Measurements from ENCODE around the gene YIF1A. TPM values are rescaled to one million over a fixed set of nuclear protein-coding genes. Genes with fewer than 3 reads are reported as not detected.

Gene YIF1A
- total RNA-seq, 6 donors from 2014 or later: 25.1 to 107 (median 68.2) TPM

DNA sequence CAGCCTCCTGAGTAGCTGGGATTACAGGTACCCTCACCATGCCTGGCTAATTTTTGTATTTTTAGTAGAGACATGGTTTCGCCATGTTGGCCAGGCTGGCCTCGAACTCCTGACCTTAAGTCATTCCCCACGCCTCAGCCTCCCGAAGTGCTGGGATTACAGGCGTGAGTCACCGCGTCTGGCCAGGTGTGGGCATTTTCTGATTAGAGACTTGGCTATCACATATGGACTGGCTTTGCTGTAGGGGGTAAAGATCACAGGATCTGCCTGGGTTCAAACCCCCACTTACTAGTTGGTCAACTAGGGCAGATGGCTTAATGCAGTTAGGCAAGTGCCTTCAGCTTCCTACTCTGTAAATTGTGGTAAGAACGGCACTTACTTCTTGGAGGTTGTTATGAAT, 21.4 kb upstream of the YIF1A start:
- DNase-seq (no peak), ATAC-seq (ENCODE audit: low FRiP score in 2 of 2) (no peak)
- Histone ChIP-seq H3K27me3 (no peaks in the 10 kb centered on the region), H3K4me3 (no peak overlapping the region), H3K9me3 (no peaks in the 10 kb centered on the region), H3K27ac (no peak overlapping the region), H3K36me3 (no peaks in the 10 kb centered on the region), H3K4me1 (peaks cover 9 to 14% (median 12%) of the 10 kb centered on the region in 4 donors)
- TF ChIP-seq, protein P1, sequence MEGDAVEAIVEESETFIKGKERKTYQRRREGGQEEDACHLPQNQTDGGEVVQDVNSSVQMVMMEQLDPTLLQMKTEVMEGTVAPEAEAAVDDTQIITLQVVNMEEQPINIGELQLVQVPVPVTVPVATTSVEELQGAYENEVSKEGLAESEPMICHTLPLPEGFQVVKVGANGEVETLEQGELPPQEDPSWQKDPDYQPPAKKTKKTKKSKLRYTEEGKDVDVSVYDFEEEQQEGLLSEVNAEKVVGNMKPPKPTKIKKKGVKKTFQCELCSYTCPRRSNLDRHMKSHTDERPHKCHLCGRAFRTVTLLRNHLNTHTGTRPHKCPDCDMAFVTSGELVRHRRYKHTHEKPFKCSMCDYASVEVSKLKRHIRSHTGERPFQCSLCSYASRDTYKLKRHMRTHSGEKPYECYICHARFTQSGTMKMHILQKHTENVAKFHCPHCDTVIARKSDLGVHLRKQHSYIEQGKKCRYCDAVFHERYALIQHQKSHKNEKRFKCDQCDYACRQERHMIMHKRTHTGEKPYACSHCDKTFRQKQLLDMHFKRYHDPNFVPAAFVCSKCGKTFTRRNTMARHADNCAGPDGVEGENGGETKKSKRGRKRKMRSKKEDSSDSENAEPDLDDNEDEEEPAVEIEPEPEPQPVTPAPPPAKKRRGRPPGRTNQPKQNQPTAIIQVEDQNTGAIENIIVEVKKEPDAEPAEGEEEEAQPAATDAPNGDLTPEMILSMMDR (IDR thresholded peaks at IDR 0.05): no peak
- TF ChIP-seq EP300 (IDR thresholded peaks at IDR 0.05): no peak
- TF ChIP-seq POLR2A (IDR thresholded peaks at IDR 0.05): no peak
- WGBS, 2 donors: 83 to 89% methylated on average over 8 of the region's 8 CpGs

DNA sequence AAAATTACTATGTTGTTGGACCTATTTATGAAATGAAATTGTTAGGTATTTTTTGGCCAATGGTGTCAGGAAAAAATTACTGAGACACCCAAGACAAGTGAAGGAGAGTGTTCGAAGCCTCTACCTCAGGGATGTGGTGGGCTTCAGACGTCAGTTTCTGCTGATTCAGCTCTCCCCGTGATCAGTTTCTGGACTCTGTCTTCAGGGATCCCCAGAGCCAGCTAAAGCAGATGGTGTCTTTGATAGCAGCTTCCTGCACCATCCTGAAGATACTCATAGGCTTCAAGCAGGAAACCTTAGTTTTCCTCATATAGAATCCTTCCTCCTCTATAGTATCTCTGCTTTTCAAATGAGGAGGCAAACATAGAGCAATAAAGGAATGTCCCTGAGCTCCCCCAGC, 20.5 kb upstream of the YIF1A start:
- Histone ChIP-seq H3K4me1 (peaks cover 9 to 14% (median 12%) of the 10 kb centered on the region in 4 donors), H3K9me3 (no peaks in the 10 kb centered on the region), H3K27me3 (no peaks in the 10 kb centered on the region), H3K36me3 (no peaks in the 10 kb centered on the region), H3K27ac (no peak overlapping the region), H3K4me3 (no peak overlapping the region)
- WGBS, 2 donors: 49 to 57% methylated on average over 3 of the region's 3 CpGs
- DNase-seq (no peak), ATAC-seq (ENCODE audit: low FRiP score in 2 of 2) (no peak)
- no peak for TF ChIP-seq POLR2A (IDR thresholded peaks at IDR 0.05)
- TF ChIP-seq, protein P1 (IDR thresholded peaks at IDR 0.05): no peak
- TF ChIP-seq POLR2AphosphoS5 (IDR thresholded peaks at IDR 0.05): no peak
- no peak for TF ChIP-seq EP300 (IDR thresholded peaks at IDR 0.05)

DNA sequence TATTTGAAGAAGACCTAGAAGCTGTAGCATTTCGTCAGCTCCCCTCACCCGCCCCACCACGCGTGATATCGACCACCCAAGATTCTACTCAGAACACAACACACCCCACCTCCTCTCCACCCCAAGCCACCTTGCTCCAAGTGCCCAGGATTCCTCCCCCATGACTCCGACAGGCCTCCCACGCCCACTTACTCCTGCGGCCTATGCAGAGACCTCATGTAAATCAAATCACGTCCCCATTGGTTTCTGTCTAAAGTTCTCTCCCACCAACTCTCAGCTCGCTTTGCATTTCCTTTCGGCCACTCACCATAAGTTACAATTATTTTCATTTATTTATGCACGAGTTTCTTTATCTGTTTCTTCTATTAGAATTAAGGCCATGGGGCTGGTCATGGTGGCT, 13.7 kb upstream of the YIF1A start:
- no peak for ATAC-seq (ENCODE audit: low FRiP score in 2 of 2)
- WGBS, 2 donors: 85 to 88% methylated on average over 12 of the region's 12 CpGs
- Histone ChIP-seq H3K9me3 (no peaks in the 10 kb centered on the region), H3K36me3 (no peaks in the 10 kb centered on the region), H3K27me3 (no peaks in the 10 kb centered on the region), H3K4me1 (no peaks in the 10 kb centered on the region), H3K27ac (no peak overlapping the region), H3K4me3 (no peak overlapping the region)
- DNase-seq: no peak
- TF ChIP-seq EP300 (IDR thresholded peaks at IDR 0.05): no peak
- TF ChIP-seq POLR2AphosphoS5 (IDR thresholded peaks at IDR 0.05): no peak
- TF ChIP-seq POLR2A (IDR thresholded peaks at IDR 0.05): no peak
- TF ChIP-seq, protein P1 (IDR thresholded peaks at IDR 0.05): no peak

GRCh38 chr11:66299186-66299585, 10.2 kb upstream of the YIF1A start:
- Histone ChIP-seq H3K27me3 (peaks cover 0 to 12% (median 0%) of the 10 kb centered on the region in 4 donors), H3K4me3 (no peak overlapping the region), H3K9me3 (no peaks in the 10 kb centered on the region), H3K27ac (no peak overlapping the region), H3K36me3 (no peaks in the 10 kb centered on the region), H3K4me1 (no peaks in the 10 kb centered on the region)
- 63 to 69% methylated on average over 3 of the region's 3 CpGs for WGBS, 2 donors
- DNase-seq (no peak), ATAC-seq (ENCODE audit: low FRiP score in 2 of 2) (no peak)
- no peak for TF ChIP-seq POLR2A (IDR thresholded peaks at IDR 0.05)
- TF ChIP-seq EP300 (IDR thresholded peaks at IDR 0.05): no peak
- no peak for TF ChIP-seq POLR2AphosphoS5 (IDR thresholded peaks at IDR 0.05)
- TF ChIP-seq, protein P1 (IDR thresholded peaks at IDR 0.05): no peak

- ATAC-seq (ENCODE audit: low FRiP score in 2 of 2) (no peak), DNase-seq (no peak)
- 52 to 59% methylated on average over 6 to 8 of the region's 8 CpGs for WGBS, 2 donors
- TF ChIP-seq, protein P1 (IDR thresholded peaks at IDR 0.05): no peak
- TF ChIP-seq POLR2A (IDR thresholded peaks at IDR 0.05) (no peak), POLR2AphosphoS5 (IDR thresholded peaks at IDR 0.05) (no peak)
- Histone ChIP-seq H3K27me3 (peaks cover 0 to 26% (median under 1%) of the 10 kb centered on the region in 4 donors), H3K4me3 (no peak overlapping the region), H3K4me1 (no peaks in the 10 kb centered on the region), H3K36me3 (no peaks in the 10 kb centered on the region), H3K9me3 (no peaks in the 10 kb centered on the region), H3K27ac (no peak overlapping the region)
Observed at GRCh38 chr11:66297610-66298009, 8.7 kb upstream of the YIF1A start.
